ENCODE data around the gene WDR86. TPM values are rescaled to one million over a fixed set of nuclear protein-coding genes. Genes with fewer than 3 reads are reported as not detected.

WDR86 gene
- total RNA-seq, 4 donors from 2014 or later, result 82.9 to 142 (median 115) TPM

DNA sequence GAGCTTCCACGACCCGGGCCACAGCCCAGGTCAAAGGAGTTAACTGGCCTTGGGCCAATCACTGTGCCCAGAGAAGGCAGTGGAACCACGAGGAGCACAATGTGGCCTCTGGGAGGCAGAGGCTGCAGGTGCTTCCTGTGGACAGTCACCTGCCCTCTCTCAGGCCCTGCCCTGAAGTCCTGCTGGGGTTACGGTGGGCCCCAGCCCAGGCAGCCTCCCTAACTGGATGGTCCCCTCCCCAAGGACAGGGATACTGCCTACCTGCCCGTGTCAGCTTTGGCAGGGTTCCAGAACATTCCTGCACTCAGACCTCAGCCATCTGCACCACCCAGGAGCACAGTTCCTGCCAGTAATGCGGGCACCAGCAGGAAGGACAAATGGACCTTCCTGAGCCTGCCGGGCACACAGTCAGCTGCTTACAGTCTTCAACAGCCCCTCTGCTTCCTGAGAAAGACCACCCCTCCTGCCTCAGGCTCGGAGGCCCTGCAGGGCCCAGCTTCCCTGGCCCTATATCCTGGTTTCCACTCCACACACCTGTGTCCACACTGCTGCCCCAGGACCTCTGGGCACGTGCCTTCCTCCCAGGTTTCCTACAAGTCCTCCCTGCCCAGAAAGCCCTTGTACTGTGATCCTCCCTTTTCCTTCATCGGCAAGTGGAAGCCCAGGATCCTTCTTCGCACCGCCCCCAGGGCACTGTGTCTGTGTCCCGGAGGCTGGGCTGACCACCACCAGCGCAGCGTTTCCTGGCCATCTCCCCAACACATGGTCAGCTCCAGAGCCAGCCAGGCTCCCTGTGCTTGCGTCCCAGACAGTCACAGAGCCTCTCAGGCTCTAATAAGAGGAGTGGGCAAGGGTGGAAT lies 23.3 kb downstream of the WDR86 start:
- WGBS, 2 donors, result 66 to 79% methylated on average over 14 to 16 of the region's 16 CpGs
- no peak for DNase-seq (ENCODE audit: low spot score in 2 of 2)

DNA sequence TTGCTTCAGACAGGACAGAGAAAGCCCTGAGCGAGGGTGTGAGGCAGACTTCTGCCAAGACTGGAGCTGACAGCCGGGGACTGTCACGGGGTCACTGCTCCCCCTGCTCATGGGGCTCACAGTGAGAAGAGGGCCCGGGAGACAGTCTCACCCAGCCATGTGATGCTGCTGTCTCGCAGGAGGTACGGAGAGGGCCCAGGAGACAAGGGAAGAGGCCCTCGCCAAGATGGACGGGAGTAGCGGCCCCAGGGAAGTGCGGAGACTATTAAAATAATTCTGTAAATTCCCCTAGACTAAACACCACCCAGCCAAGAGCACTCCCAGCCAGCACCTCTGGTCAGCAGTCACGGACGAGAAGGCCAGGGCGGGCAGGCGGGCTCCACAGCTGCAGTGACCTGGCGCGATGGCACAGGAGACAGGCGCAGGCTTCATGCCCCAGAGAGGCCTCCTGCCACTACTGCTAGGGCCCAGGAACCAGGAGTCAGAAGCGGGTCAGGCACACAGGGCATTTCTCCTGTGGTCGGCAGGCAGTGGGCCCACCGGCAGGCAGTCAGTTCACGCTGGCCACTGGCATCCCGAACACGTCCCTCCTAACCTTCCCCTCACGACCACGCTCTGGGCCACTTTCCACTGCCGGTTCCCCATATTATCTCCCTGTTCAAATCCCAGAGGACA lies 24.1 kb downstream of the WDR86 start:
- 82% methylated on average over 26 of the region's 26 CpGs for WGBS, 2 donors
- Histone ChIP-seq H3K27me3 (peaks cover 0 to 15% of the 10 kb centered on the region in 2 donors), H3K27ac (peak overlapping the region in 1 of 4 donors; percentile 28), H3K9me3 (no peaks in the 10 kb centered on the region), H3K4me1 (peaks cover 0 to 28% (median 4%) of the 10 kb centered on the region in 4 donors), H3K36me3 (peaks cover 0 to 41% (median 0%) of the 10 kb centered on the region in 3 donors), H3K4me3 (no peak overlapping the region)
- no peak for DNase-seq (ENCODE audit: low spot score in 2 of 2)
- no peak for TF ChIP-seq POLR2A (IDR thresholded peaks at IDR 0.05)
- TF ChIP-seq, protein P1, sequence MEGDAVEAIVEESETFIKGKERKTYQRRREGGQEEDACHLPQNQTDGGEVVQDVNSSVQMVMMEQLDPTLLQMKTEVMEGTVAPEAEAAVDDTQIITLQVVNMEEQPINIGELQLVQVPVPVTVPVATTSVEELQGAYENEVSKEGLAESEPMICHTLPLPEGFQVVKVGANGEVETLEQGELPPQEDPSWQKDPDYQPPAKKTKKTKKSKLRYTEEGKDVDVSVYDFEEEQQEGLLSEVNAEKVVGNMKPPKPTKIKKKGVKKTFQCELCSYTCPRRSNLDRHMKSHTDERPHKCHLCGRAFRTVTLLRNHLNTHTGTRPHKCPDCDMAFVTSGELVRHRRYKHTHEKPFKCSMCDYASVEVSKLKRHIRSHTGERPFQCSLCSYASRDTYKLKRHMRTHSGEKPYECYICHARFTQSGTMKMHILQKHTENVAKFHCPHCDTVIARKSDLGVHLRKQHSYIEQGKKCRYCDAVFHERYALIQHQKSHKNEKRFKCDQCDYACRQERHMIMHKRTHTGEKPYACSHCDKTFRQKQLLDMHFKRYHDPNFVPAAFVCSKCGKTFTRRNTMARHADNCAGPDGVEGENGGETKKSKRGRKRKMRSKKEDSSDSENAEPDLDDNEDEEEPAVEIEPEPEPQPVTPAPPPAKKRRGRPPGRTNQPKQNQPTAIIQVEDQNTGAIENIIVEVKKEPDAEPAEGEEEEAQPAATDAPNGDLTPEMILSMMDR (IDR thresholded peaks at IDR 0.05), result no peak

More for the DNA sequence above, 23.3 kb downstream of the WDR86 start:
- H3K4me1 ChIP-seq, result peaks cover 0 to 23% (median 4%) of the 10 kb centered on the region in 4 donors
- H3K27ac ChIP-seq, result peak overlapping the region in 1 of 4 donors; percentile 15
- H3K36me3 ChIP-seq, result peaks cover 0 to 42% (median 0%) of the 10 kb centered on the region in 3 donors
- TF ChIP-seq, protein P1 (IDR thresholded peaks at IDR 0.05), result no peak
- no peak overlapping the region for H3K4me3 ChIP-seq
- peaks cover 0 to 15% of the 10 kb centered on the region in 2 donors for H3K27me3 ChIP-seq
- no peaks in the 10 kb centered on the region for H3K9me3 ChIP-seq

DNA sequence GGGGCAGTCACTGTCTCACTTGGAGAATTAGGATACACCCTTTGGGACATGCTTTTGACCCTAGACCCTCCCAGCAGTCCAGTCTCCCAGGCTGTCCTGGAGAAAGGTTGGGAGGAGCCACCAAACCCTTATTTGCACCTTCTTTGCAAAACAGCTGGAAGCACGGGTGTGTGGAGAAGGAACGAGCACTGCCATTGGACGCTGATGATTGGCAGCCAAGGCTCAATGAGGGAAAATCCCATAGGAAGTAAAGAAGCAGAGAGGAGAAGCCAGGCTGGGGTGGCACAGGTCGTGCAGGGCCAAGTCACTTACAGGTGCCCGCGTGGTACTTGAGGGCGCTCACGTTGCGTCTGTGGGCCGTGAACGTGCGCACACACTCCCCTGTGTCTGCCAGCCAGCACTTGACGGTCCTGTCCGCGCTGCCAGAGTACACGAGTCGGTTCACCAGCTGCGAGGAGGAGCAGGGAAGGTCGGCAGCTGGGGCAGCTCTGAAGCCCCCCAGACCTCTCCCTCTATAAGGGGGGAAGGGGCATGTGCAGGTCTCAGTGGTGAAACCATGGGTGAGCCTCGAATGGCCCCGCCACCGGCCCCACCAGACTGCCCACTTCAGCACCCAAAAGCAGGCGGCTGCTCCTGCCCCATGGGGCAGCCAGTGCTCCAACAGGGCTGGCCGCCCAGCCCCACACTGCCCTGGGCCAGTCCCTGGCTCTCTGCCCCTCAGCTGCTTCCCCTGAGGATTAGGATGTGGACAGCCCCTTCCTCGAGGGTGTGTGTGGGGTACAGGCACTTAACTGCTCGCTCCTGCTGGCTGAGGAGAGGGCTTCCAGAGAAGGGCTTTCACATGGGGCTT lies 24.8 kb downstream of the WDR86 start:
- Histone ChIP-seq H3K27ac (peak overlapping the region in 1 of 4 donors; percentile 28), H3K4me1 (peaks cover 0 to 28% (median 4%) of the 10 kb centered on the region in 4 donors), H3K36me3 (peaks cover 0 to 44% (median 0%) of the 10 kb centered on the region in 3 donors), H3K4me3 (no peak overlapping the region), H3K9me3 (no peaks in the 10 kb centered on the region), H3K27me3 (peaks cover 0 to 15% of the 10 kb centered on the region in 2 donors)
- TF ChIP-seq, protein P1 (IDR thresholded peaks at IDR 0.05), result no peak
- TF ChIP-seq EP300 (IDR thresholded peaks at IDR 0.05), result no peak
- no peak for TF ChIP-seq POLR2A (IDR thresholded peaks at IDR 0.05)
- WGBS, 2 donors, result 83 to 88% methylated on average over 23 to 25 of the region's 26 CpGs
- DNase-seq (ENCODE audit: low spot score in 2 of 2), result no peak

DNA sequence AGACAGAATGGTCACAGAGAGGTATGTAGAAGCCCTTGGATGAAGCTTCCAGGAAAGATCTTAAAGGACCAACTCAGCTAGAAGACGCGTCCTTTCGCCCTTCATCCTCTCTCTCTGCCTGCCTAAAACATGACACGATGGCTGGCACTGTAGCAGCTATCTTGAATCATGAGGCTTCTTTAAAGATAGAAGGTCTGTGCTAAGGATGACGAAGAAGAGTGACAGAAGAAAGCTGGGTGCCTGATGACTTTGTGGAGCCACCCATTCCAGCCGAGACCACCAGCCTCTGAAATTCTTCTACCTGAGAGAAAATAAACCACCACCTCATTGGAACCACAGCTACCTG lies 25.5 kb downstream of the WDR86 start:
- WGBS, 2 donors, result 81 to 88% methylated on average over 6 of the region's 6 CpGs

More for the DNA sequence above, 25.5 kb downstream of the WDR86 start:
- TF ChIP-seq EP300 (IDR thresholded peaks at IDR 0.05) (no peak), POLR2A (IDR thresholded peaks at IDR 0.05) (no peak)
- TF ChIP-seq, protein P1 (IDR thresholded peaks at IDR 0.05), result no peak
- Histone ChIP-seq H3K36me3 (peaks cover 0 to 47% (median 0%) of the 10 kb centered on the region in 3 donors), H3K4me3 (no peak overlapping the region), H3K9me3 (no peaks in the 10 kb centered on the region), H3K27me3 (peaks cover 0 to 15% of the 10 kb centered on the region in 2 donors), H3K4me1 (peaks cover 0 to 28% (median 4%) of the 10 kb centered on the region in 4 donors), H3K27ac (no peak overlapping the region)
- no peak for DNase-seq (ENCODE audit: low spot score in 2 of 2)
